ENCODE results near the gene ATG4D.
"Not testable (repeated sequence)": the region's sequence is repeated elsewhere in the genome, so short reads cannot be mapped to it uniquely, and the experiment has no call there.

DNA sequence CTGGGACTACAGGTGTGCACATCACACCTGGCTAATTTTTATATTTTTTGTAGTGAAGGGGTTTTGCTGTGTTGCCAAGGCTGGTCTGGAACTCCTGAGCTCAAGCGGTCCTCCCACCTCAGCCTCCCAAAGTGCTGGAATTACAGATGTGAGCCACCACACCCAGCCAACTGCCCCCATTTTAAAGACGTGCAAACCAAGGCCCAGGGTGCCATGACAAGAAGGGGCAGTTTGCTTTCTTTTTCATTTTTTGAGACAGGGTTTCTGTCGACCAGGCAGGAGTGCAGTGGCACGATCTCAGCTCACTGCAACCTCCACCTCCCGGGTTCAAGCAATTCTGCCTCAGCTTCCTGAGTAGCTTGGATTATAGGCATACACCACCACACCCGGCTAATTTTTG lies 30.1 kb downstream of the ATG4D start:
- not testable (repeated sequence) for TF ChIP-seq POLR2A, POLR2AphosphoS5 (IDR thresholded peaks at IDR 0.05)
- TF ChIP-seq, protein P1, sequence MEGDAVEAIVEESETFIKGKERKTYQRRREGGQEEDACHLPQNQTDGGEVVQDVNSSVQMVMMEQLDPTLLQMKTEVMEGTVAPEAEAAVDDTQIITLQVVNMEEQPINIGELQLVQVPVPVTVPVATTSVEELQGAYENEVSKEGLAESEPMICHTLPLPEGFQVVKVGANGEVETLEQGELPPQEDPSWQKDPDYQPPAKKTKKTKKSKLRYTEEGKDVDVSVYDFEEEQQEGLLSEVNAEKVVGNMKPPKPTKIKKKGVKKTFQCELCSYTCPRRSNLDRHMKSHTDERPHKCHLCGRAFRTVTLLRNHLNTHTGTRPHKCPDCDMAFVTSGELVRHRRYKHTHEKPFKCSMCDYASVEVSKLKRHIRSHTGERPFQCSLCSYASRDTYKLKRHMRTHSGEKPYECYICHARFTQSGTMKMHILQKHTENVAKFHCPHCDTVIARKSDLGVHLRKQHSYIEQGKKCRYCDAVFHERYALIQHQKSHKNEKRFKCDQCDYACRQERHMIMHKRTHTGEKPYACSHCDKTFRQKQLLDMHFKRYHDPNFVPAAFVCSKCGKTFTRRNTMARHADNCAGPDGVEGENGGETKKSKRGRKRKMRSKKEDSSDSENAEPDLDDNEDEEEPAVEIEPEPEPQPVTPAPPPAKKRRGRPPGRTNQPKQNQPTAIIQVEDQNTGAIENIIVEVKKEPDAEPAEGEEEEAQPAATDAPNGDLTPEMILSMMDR (IDR thresholded peaks at IDR 0.05) = not testable (repeated sequence)
